Immature natural killer cell (primary cell): Measurements from ENCODE around the gene ADAM10. TPM values are rescaled to one million over a fixed set of nuclear protein-coding genes. Genes with fewer than 3 reads are reported as not detected.
A peak's percentile ranks its signal among the peaks of the same experiment; 100 is the strongest.

Experiments used
- DNase-seq, 3 donors: peaks; one replicate each; pipeline ENCODE4 v3.0.0; 2022; ENCODE audit warnings: mixed read lengths in 1 of 3
- H3K27ac Mint-ChIP-seq, 6 donors: one replicate each; pipeline ENCODE4 v1.8.0; 2020; ENCODE audit warnings: mixed read lengths in 6 of 6, mild to moderate bottlenecking in 5 of 6, inconsistent platforms in 4 of 6, moderate library complexity in 3 of 6
- H3K27me3 Mint-ChIP-seq, 3 donors: one replicate each; pipeline ENCODE4 v1.8.0; 2020 to 2021; ENCODE audit warnings: low read depth in 3 of 3, mild to moderate bottlenecking in 3 of 3, mixed read lengths in 3 of 3, moderate library complexity in 3 of 3, inconsistent platforms in 1 of 3
- H3K36me3 Mint-ChIP-seq, 3 donors: one replicate each; pipeline ENCODE4 v1.8.0; 2020; ENCODE audit warnings: mixed read lengths in 3 of 3, inconsistent platforms in 2 of 3, mild to moderate bottlenecking in 2 of 3
- H3K4me1 Mint-ChIP-seq, 2 donors: one replicate each; pipeline ENCODE4 v1.8.0; 2020; ENCODE audit warnings: inconsistent platforms in 2 of 2, mild to moderate bottlenecking in 2 of 2, mixed read lengths in 2 of 2, moderate library complexity in 1 of 2
- H3K4me3 Mint-ChIP-seq, 5 donors: one replicate each; pipeline ENCODE4 v1.8.0; 2020; ENCODE audit warnings: mild to moderate bottlenecking in 5 of 5, mixed read lengths in 5 of 5, inconsistent platforms in 3 of 5, moderate library complexity in 3 of 5
- H3K9me3 Mint-ChIP-seq, 6 donors: one replicate each; pipeline ENCODE4 v1.8.0; 2020; ENCODE audit warnings: mild to moderate bottlenecking in 6 of 6, mixed read lengths in 6 of 6, inconsistent platforms in 4 of 6, moderate library complexity in 3 of 6
- polyA plus RNA-seq, 3 donors: library from polyadenylated mRNA; unstranded; fragments of 300-500 nt; fragmentation: Illumina TruSeq; gene quantifications; one replicate each; pipeline ENCODE4 v1.2.3, GENCODE V29; 2021

The ADAM10 gene
- 100 to 1,000 TPM; 136 to 314 (median 192) TPM for polyA plus RNA-seq

GRCh38 chr15:58749532-58750337 lies at the start of gene ADAM10:
Gene ADAM10, minus strand, starts transcription at chr15:58749707. Its CDS starts 173 bp downstream, at chr15:58749534.
- Mint-ChIP-seq H3K4me3 (peak within 1 kb of the TSS; percentile 92 to 99 (median 98)), H3K9me3 (peaks cover 0 to 2% (median 0%) of the 10 kb centered on the region in 6 donors), H3K27me3 (peaks cover 2 to 13% (median 4%) of the 10 kb centered on the region in 3 donors), H3K36me3 (no peaks in the 10 kb centered on the region), H3K27ac (peak within 1 kb of the TSS; percentile 89 to 96 (median 94)), H3K4me1 (peaks cover 41 to 51% of the 10 kb centered on the region in 2 donors)
- DNase-seq, result peak; percentile 92 to 97 (median 94)

DNA sequence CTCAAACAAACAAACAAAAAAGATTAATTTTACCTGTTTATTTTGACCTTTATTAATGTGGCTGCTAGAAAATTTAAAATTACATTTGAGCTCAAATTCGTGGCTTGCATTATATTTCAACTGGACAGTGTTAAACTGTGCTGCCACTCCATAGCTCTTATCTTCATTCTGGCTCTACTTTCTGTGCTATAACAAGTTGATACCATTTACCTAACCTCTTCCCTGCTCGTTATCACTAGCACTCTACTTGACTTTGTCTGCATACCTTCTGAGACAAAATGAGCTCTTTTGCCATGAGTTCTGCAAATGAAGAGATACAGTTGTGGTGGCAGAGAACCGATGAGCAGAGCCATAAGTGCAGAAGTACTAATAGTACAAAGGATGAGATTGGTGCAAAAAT lies 48.0 kb upstream of the ADAM10 start:
- Mint-ChIP-seq H3K4me1 (peaks cover 29 to 33% of the 10 kb centered on the region in 2 donors), H3K36me3 (peaks cover 0 to 7% (median 0%) of the 10 kb centered on the region in 3 donors), H3K4me3 (no peak overlapping the region), H3K9me3 (no peaks in the 10 kb centered on the region), H3K27ac (peak overlapping the region in 2 of 6 donors; percentile 3 to 15), H3K27me3 (no peaks in the 10 kb centered on the region)
- DNase-seq, result no peak

GRCh38 chr15:58795825-58796224 lies 46.3 kb upstream of the ADAM10 start:
- peak overlapping the region in 4 of 6 donors; percentile 1 to 42 (median 25) for H3K27ac Mint-ChIP-seq
- H3K9me3 Mint-ChIP-seq, result peaks cover 0 to 2% (median 0%) of the 10 kb centered on the region in 6 donors
- peaks cover 0 to 1% (median 0%) of the 10 kb centered on the region in 3 donors for H3K27me3 Mint-ChIP-seq
- no peak overlapping the region for H3K4me3 Mint-ChIP-seq
- DNase-seq, result no peak
- H3K4me1 Mint-ChIP-seq, result peaks cover 31 to 33% of the 10 kb centered on the region in 2 donors
- H3K36me3 Mint-ChIP-seq, result peaks cover 3 to 8% (median 8%) of the 10 kb centered on the region in 3 donors

- Mint-ChIP-seq H3K4me1 (peaks cover 25 to 28% of the 10 kb centered on the region in 2 donors), H3K27ac (peak overlapping the region in 3 of 6 donors; percentile 6 to 51 (median 36)), H3K4me3 (peak overlapping the region in 1 of 5 donors; percentile 14), H3K9me3 (peaks cover 0 to 2% (median 0%) of the 10 kb centered on the region in 6 donors), H3K27me3 (peaks cover 0 to 1% (median 0%) of the 10 kb centered on the region in 3 donors), H3K36me3 (peaks cover 10 to 15% (median 14%) of the 10 kb centered on the region in 3 donors)
- DNase-seq, result no peak
Observed at GRCh38 chr15:58793862-58794261, 44.4 kb upstream of the ADAM10 start.

DNA sequence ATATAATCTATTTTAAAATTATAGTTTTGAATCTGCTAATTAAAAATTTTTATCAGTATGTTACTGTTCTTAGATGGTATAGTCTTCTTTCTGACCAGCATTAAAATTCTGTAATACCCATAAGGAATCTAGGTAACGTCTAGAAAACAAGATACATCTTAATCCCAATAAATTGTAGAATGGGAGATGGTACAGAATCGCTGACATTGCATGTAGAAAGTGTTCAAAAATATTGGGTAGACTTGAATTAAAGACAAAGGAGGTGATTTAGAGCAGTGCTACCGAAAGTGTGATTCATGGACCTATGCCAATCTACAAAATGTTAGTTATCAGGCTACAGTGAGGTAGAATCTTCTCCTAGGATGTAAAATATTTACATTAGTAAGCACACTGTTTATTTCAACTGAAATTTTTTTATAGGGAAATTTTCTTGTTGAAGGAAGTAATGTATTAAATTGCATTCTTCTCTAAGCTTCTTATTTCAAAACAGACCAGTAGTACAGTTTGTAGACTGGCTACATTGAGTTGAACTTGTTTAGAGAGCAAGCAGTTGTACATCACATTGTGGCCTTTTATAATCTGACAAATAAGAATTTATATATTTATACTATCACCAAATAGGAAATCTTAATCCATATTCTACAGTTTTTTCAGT lies 38.7 kb upstream of the ADAM10 start:
- Mint-ChIP-seq H3K36me3 (peaks cover 14 to 23% (median 17%) of the 10 kb centered on the region in 3 donors), H3K27me3 (peaks cover 0 to 1% (median 0%) of the 10 kb centered on the region in 3 donors), H3K4me1 (peaks cover 7% of the 10 kb centered on the region in 2 donors), H3K4me3 (no peak overlapping the region), H3K9me3 (peaks cover 0 to 2% (median 0%) of the 10 kb centered on the region in 6 donors), H3K27ac (peak overlapping the region in 1 of 6 donors; percentile 53)
- no peak for DNase-seq

GRCh38 chr15:58785355-58785754 lies 35.8 kb upstream of the ADAM10 start:
- H3K4me1 Mint-ChIP-seq, result peaks cover 4 to 7% of the 10 kb centered on the region in 2 donors
- H3K36me3 Mint-ChIP-seq, result peaks cover 3 to 11% (median 8%) of the 10 kb centered on the region in 3 donors
- H3K9me3 Mint-ChIP-seq, result no peaks in the 10 kb centered on the region
- no peak overlapping the region for H3K27ac Mint-ChIP-seq
- DNase-seq, result no peak
- H3K4me3 Mint-ChIP-seq, result no peak overlapping the region
- H3K27me3 Mint-ChIP-seq, result no peaks in the 10 kb centered on the region

DNA sequence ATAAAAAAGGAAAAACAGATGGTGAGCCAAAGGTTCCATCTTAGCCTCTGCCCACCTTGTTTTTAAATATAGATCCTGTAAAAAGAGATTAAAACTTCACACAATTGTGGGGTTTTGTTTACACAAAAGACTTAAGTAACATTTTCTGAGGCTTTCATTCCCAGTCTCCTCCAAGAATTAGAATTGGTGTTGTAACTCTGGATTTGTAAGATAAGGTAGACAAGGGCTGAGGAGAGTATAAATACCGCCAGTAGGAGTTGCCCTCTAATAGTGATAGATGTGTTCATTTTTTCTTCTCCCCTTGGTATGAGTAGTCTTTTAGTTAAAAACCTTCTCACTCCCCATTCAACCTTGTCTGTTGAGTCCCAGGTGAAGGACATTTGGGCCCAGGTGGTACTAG lies 30.0 kb upstream of the ADAM10 start:
- no peaks in the 10 kb centered on the region for H3K9me3 Mint-ChIP-seq
- no peak overlapping the region for H3K4me3 Mint-ChIP-seq
- H3K27ac Mint-ChIP-seq, result peak overlapping the region in 1 of 6 donors; percentile 57

GRCh38 chr15:58777107-58777506 lies 27.6 kb upstream of the ADAM10 start:
- Mint-ChIP-seq H3K27ac (no peak overlapping the region), H3K4me3 (no peak overlapping the region), H3K9me3 (no peaks in the 10 kb centered on the region), H3K27me3 (no peaks in the 10 kb centered on the region), H3K4me1 (peaks cover 0 to 19% of the 10 kb centered on the region in 2 donors), H3K36me3 (peaks cover 0 to 6% (median 6%) of the 10 kb centered on the region in 3 donors)
- no peak for DNase-seq

More for the DNA sequence above, 30.0 kb upstream of the ADAM10 start:
- Mint-ChIP-seq H3K36me3 (peaks cover 0 to 6% (median 6%) of the 10 kb centered on the region in 3 donors), H3K27me3 (no peaks in the 10 kb centered on the region), H3K4me1 (peaks cover 0 to 12% of the 10 kb centered on the region in 2 donors)
- no peak for DNase-seq

DNA sequence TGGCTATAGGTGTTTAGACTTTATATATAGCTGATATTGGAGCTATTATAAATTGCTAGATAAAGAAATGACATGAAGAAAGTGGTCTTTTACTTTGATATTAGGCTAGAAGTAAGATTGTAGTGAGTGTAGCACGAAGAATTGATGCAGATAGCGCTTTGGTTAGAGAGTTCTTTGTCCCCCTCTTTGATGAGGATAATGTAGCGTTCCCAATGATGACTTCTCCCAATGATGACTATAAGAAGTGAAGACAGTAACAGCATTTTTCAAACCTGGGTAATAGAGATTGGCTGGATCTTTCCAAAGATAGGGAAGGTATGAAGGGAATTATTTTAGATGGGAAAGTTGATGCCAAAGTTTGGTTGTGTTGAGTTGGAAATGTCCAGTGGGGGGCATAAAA lies 25.9 kb upstream of the ADAM10 start:
- H3K36me3 Mint-ChIP-seq, result peaks cover 0 to 6% (median 6%) of the 10 kb centered on the region in 3 donors
- no peaks in the 10 kb centered on the region for H3K27me3 Mint-ChIP-seq
- no peak overlapping the region for H3K4me3 Mint-ChIP-seq
- H3K4me1 Mint-ChIP-seq, result peaks cover 4 to 24% of the 10 kb centered on the region in 2 donors
- no peak overlapping the region for H3K27ac Mint-ChIP-seq
- no peaks in the 10 kb centered on the region for H3K9me3 Mint-ChIP-seq
- DNase-seq, result no peak

- Mint-ChIP-seq H3K27me3 (peaks cover 0 to 2% (median 0%) of the 10 kb centered on the region in 3 donors), H3K4me3 (no peak overlapping the region), H3K36me3 (peaks cover 0 to 3% (median 0%) of the 10 kb centered on the region in 3 donors), H3K4me1 (peaks cover 8 to 25% of the 10 kb centered on the region in 2 donors), H3K9me3 (no peaks in the 10 kb centered on the region), H3K27ac (peak overlapping the region in 1 of 6 donors; percentile 84)
- DNase-seq, result no peak
Observed at GRCh38 chr15:58773024-58773423, 23.5 kb upstream of the ADAM10 start.

GRCh38 chr15:58771621-58772250 lies 22.2 kb upstream of the ADAM10 start:
- Mint-ChIP-seq H3K27ac (peak overlapping the region; percentile 84 to 94 (median 93)), H3K9me3 (no peaks in the 10 kb centered on the region), H3K4me1 (peaks cover 8 to 19% of the 10 kb centered on the region in 2 donors), H3K36me3 (no peaks in the 10 kb centered on the region), H3K4me3 (no peak overlapping the region), H3K27me3 (peaks cover 0 to 2% (median 0%) of the 10 kb centered on the region in 3 donors)
- peak in 2 of 3 donors; percentile 16 to 30 for DNase-seq

- peak; percentile 91 to 93 (median 92) for DNase-seq
- Mint-ChIP-seq H3K9me3 (no peaks in the 10 kb centered on the region), H3K4me3 (peak within 1 kb of the TSS in 2 of 5 donors; percentile 12 to 31), H3K4me1 (peaks cover 8 to 19% of the 10 kb centered on the region in 2 donors), H3K36me3 (no peaks in the 10 kb centered on the region), H3K27ac (peak within 1 kb of the TSS; percentile 84 to 94 (median 93)), H3K27me3 (peaks cover 0 to 2% (median 0%) of the 10 kb centered on the region in 3 donors)
Observed at GRCh38 chr15:58770857-58771620, 21.5 kb upstream of the ADAM10 start, which contains the start of gene MINDY2. Gene MINDY2, plus strand, starts transcription at chr15:58771302. Its CDS starts 94 bp downstream, at chr15:58771396.

DNA sequence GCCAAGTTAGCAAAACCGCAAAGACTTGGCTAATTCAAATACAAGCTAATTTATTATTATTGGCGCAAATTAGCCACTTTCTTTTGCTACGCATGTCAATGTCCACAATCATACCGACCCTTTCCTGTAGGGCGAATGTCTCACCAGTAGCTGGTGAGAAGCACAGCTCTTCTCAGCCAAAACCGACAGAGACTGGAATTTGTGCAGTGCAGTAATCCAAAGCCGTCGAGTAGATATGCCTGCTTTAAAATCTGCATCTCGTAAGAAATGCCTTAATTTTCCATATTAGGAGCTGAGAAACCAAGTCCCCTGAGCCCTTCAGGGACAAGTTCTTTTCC lies 21.0 kb upstream of the ADAM10 start:
- Mint-ChIP-seq H3K27me3 (peaks cover 0 to 2% (median 0%) of the 10 kb centered on the region in 3 donors), H3K4me3 (no peak overlapping the region), H3K36me3 (no peaks in the 10 kb centered on the region), H3K27ac (peak overlapping the region; percentile 84 to 94 (median 93)), H3K4me1 (peaks cover 8 to 19% of the 10 kb centered on the region in 2 donors), H3K9me3 (no peaks in the 10 kb centered on the region)
- peak in 1 of 3 donors; percentile 58 for DNase-seq
